WTC11 (cell line): ENCODE measurements around the gene TUBGCP6. TPM values are rescaled to one million over a fixed set of nuclear protein-coding genes. Genes with fewer than 3 reads are reported as not detected.

Experiments
- ATAC-seq: fragments of 200-7000 bp; cut with Tn5 transposase; 2 replicates; pipeline ENCODE4 v1.10.0; 2021; ENCODE audit warnings: mild to moderate bottlenecking, moderate library complexity
- CTCF ChIA-PET: fragments of 300-600 bp; sonication (Branson Sonifier 250); formaldehyde crosslinking; loops from one replicate; lab custom pipeline; 2021; ENCODE audit warnings: antibody characterized with exemption; lab: Charles Lee
- POLR2A ChIA-PET: fragments of 350-600 bp; sonication (Branson Sonifier 250); formaldehyde crosslinking; loops from one replicate; lab custom pipeline; 2021; ENCODE audit warnings: antibody characterized with exemption; lab: Charles Lee
- DNase-seq: peaks from one replicate; pipeline ENCODE4 v3.0.0; 2021; ENCODE audit warnings: low spot score
- H3K27ac Mint-ChIP-seq: 2 replicates; pipeline ENCODE4 v1.8.0; 2021; ENCODE audit warnings: mixed read lengths
- H3K27me3 Mint-ChIP-seq: 2 replicates; pipeline ENCODE4 v1.8.0; 2021; ENCODE audit warnings: low read depth, mild to moderate bottlenecking, moderate library complexity, mixed read lengths
- H3K36me3 Mint-ChIP-seq: 2 replicates; pipeline ENCODE4 v1.8.0; 2021; ENCODE audit warnings: mixed read lengths
- H3K4me1 Mint-ChIP-seq: 2 replicates; pipeline ENCODE4 v1.8.0; 2022; ENCODE audit warnings: mixed read lengths
- H3K4me3 Mint-ChIP-seq: 2 replicates; pipeline ENCODE4 v1.8.0; 2021; ENCODE audit warnings: mild to moderate bottlenecking, moderate library complexity, mixed read lengths
- H3K9me3 Mint-ChIP-seq: 2 replicates; pipeline ENCODE4 v1.8.0; 2021; ENCODE audit warnings: mixed read lengths
- ARID4B ChIP-seq: sonication (generic); formaldehyde crosslinking; IDR thresholded peaks from 2 replicates; pipeline ENCODE4 v1.8.0; 2023; ENCODE audit warnings: missing genetic modification reagents, mild to moderate bottlenecking, borderline replicate concordance
- ATF2 ChIP-seq: sonication (generic); formaldehyde crosslinking; IDR thresholded peaks from 2 replicates; pipeline ENCODE4 v1.8.1; 2022; ENCODE audit warnings: low read depth, missing genetic modification reagents, borderline replicate concordance
- ATF6 ChIP-seq: sonication (generic); formaldehyde crosslinking; IDR thresholded peaks from 2 replicates; pipeline ENCODE4 v1.8.1; 2023; ENCODE audit warnings: mild to moderate bottlenecking, missing genetic modification reagents
- E2F1 ChIP-seq: sonication (generic); formaldehyde crosslinking; IDR thresholded peaks from 2 replicates; pipeline ENCODE4 v1.8.0; 2022; ENCODE audit warnings: mild to moderate bottlenecking, missing genetic modification reagents
- JAZF1 ChIP-seq: fragments of 250-450 bp; sonication (Bioruptor Pico); IDR thresholded peaks from 2 replicates; pipeline ENCODE4 v1.9.0; 2021; ENCODE audit warnings: moderate library complexity, mild to moderate bottlenecking, inconsistent platforms
- JUN ChIP-seq: sonication (generic); formaldehyde crosslinking; IDR thresholded peaks from 2 replicates; pipeline ENCODE4 v1.8.0; 2023; ENCODE audit warnings: mild to moderate bottlenecking, missing genetic modification reagents
- MYBL2 ChIP-seq: sonication (generic); formaldehyde crosslinking; IDR thresholded peaks from 2 replicates; pipeline ENCODE4 v1.8.1; 2023; ENCODE audit warnings: mild to moderate bottlenecking, moderate library complexity, missing genetic modification reagents
- PRDM15 ChIP-seq: sonication (generic); formaldehyde crosslinking; IDR thresholded peaks from 2 replicates; pipeline ENCODE4 v1.8.0; 2022; ENCODE audit warnings: missing genetic modification reagents
- USF1 ChIP-seq: sonication (generic); formaldehyde crosslinking; IDR thresholded peaks from 2 replicates; pipeline ENCODE4 v1.8.0; 2022; ENCODE audit warnings: mild to moderate bottlenecking, missing genetic modification reagents
- ZBTB21 ChIP-seq: sonication (generic); formaldehyde crosslinking; IDR thresholded peaks from 2 replicates; pipeline ENCODE4 v1.8.1; 2023; ENCODE audit warnings: mild to moderate bottlenecking, missing genetic modification reagents, borderline replicate concordance
- ZNF138 ChIP-seq: sonication (generic); formaldehyde crosslinking; conservative IDR thresholded peaks from 2 replicates; pipeline ENCODE4 v1.8.1; 2022; ENCODE audit warnings: mild to moderate bottlenecking, moderate library complexity, missing genetic modification reagents
- ZNF232 ChIP-seq: sonication (generic); formaldehyde crosslinking; IDR thresholded peaks from 2 replicates; pipeline ENCODE4 v1.8.0; 2022; ENCODE audit warnings: mild to moderate bottlenecking, missing genetic modification reagents
- ZNF263 ChIP-seq: sonication (generic); formaldehyde crosslinking; IDR thresholded peaks from 2 replicates; pipeline ENCODE4 v1.8.1; 2022; ENCODE audit warnings: low read depth, mild to moderate bottlenecking, moderate library complexity, missing genetic modification reagents
- total RNA-seq: library from RNA; stranded (reverse); gene quantifications from 3 replicates; pipeline ENCODE4 v1.2.3, GENCODE V29; 2021

The TUBGCP6 gene
- total RNA-seq, 1 experiment from 2014 or later, result 45.4 TPM

- TF ChIP-seq ARID4B (CRISPR knock-in tag) (no peak), ZBTB21 (CRISPR knock-in tag) (no peak), MYBL2 (no peak), E2F1 (CRISPR knock-in tag) (no peak), JAZF1 (CRISPR knock-in tag) (no peak), ZNF138 (CRISPR knock-in tag) (no peak), USF1 (no peak), ATF2 (CRISPR knock-in tag) (no peak)
Observed at GRCh38 chr22:50188356-50188755, 56.5 kb downstream of the TUBGCP6 start (continued).

- ATAC-seq (no peak), DNase-seq (no peak)
- CTCF ChIA-PET, result interaction anchor here (1.1 to 1.6 kb wide), 2 partner anchors 38 to 54 kb away, joined by 4 to 8 read pairs; no protein-coding TSS in a partner anchor
- H3K27me3 Mint-ChIP-seq, result no peaks in the 10 kb centered on the region; the same call in 1 of the 2 replicates
- no peak for TF ChIP-seq JUN
- no peak for TF ChIP-seq ZNF263 (CRISPR knock-in tag)
- no peak for TF ChIP-seq PRDM15 (CRISPR knock-in tag)
- TF ChIP-seq ATF6, result no peak
- no peak for TF ChIP-seq ZNF232
- no peaks in the 10 kb centered on the region; the same call in 1 of the 2 replicates for H3K36me3 Mint-ChIP-seq
- peak overlapping the region; percentile 93 for H3K4me3 Mint-ChIP-seq
- no peaks in the 10 kb centered on the region for H3K9me3 Mint-ChIP-seq
- POLR2A ChIA-PET, result no interaction called here
- peak overlapping the region; percentile 71; the same call in 1 of the 2 replicates for H3K27ac Mint-ChIP-seq
- H3K4me1 Mint-ChIP-seq, result peaks cover 19% of the 10 kb centered on the region
Observed at GRCh38 chr22:50186761-50187523, 57.9 kb downstream of the TUBGCP6 start.
